K562 (cell line): ENCODE results near the gene ILK. TPM values are rescaled to one million over a fixed set of nuclear protein-coding genes. Genes with fewer than 3 reads are reported as not detected.

Source experiments
- ATAC-seq: fragments of 200-7000 bp; cut with Tn5 transposase; 3 replicates; pipeline ENCODE4 v1.9.1; 2020; ENCODE audit warnings: moderate library complexity
- BruUV-seq: library from RNA; stranded (reverse); fragments of 400-500 nt; replicated peaks from 2 replicates; lab custom pipeline; 2021; lab: Mats Ljungman, UMichigan
- CTCF ChIA-PET: fragments of 300-600 bp; formaldehyde crosslinking; extraction: SDS; loops from one replicate; lab custom pipeline; 2021; ENCODE audit warnings: low intra/inter-chr PET ratio; lab: Yijun Ruan, JAX
- POLR2A ChIA-PET: fragments of 300-600, 350-650 bp; sonication (Branson Sonifier 250); formaldehyde crosslinking; extraction: SDS; loops from one replicate; lab custom pipeline; 2021; ENCODE audit warnings: antibody characterized with exemption, inconsistent platforms; lab: Yijun Ruan, JAX
- DNase-seq, 4 experiments: peaks; one replicate each; pipeline versions ENCODE4 v3.0.0 to v3.0.0-alpha.2; 2011 to 2018; ENCODE audit warnings: low spot score in 3 of 4, mixed read lengths in 3 of 4; ENCODE audit errors: extremely low read depth in 1 of 4
- FAIRE-seq: peaks from 2 replicates; lab custom pipeline; 2011; peaks lifted over from hg19 to GRCh38; lab: Jason Lieb, UNC
- H2AFZ ChIP-seq: 2 replicates; pipeline ENCODE4 v1.6.0; 2011; ENCODE audit warnings: low read depth, low read length, control low read depth, inconsistent platforms
- H3K27ac ChIP-seq: fragments of 200-600 bp; 3 replicates; pipeline ENCODE4 v1.8.0; 2011; ENCODE audit warnings: low read depth, mild to moderate bottlenecking, control low read depth, inconsistent platforms, low read length, moderate library complexity, mixed read lengths; ENCODE audit errors: extremely low read depth
- H3K27me3 ChIP-seq, 2 experiments: fragments of 300-600 bp in 1 of 2; 2 replicates in 1 of 2; 3 replicates in 1 of 2; pipeline versions ENCODE4 v1.6.0 to v1.8.0; 2011; ENCODE audit warnings: inconsistent platforms in 2 of 2, low read length in 2 of 2, mild to moderate bottlenecking in 1 of 2, mixed read lengths in 1 of 2, moderate library complexity in 1 of 2; ENCODE audit not compliant: control insufficient read depth in 2 of 2, insufficient read depth in 2 of 2
- H3K36me3 ChIP-seq: fragments of 300-600 bp; 3 replicates; pipeline ENCODE4 v1.8.0; 2011; ENCODE audit warnings: mild to moderate bottlenecking, low read length, inconsistent platforms; ENCODE audit not compliant: control insufficient read depth, insufficient read depth
- H3K4me1 ChIP-seq, 2 experiments: fragments of 200-600 bp in 1 of 2; replicated peaks in 1 of 2; 2 replicates in 1 of 2; 3 replicates in 1 of 2; pipeline versions ENCODE4 v1.5.1 to v1.8.0; 2011; ENCODE audit warnings: inconsistent platforms in 2 of 2, low read length in 2 of 2, mild to moderate bottlenecking in 1 of 2, mixed read lengths in 1 of 2, moderate library complexity in 1 of 2; ENCODE audit not compliant: control insufficient read depth in 2 of 2, insufficient read depth in 2 of 2
- H3K4me2 ChIP-seq: 2 replicates; pipeline ENCODE4 v1.6.1; 2011; ENCODE audit warnings: low read length, control low read depth, inconsistent platforms, mixed read lengths; ENCODE audit not compliant: insufficient read depth
- H3K4me3 ChIP-seq: fragments of 200-600 bp; sonication (generic), shearing (Covaris generic); 2 replicates; pipeline ENCODE4 v1.5.1; 2016; ENCODE audit warnings: control low read depth, inconsistent platforms
- H3K79me2 ChIP-seq: fragments of 200-600 bp; 3 replicates; pipeline ENCODE4 v1.8.0; 2011; ENCODE audit warnings: low read length, inconsistent platforms; ENCODE audit not compliant: control insufficient read depth, insufficient read depth
- H3K9ac ChIP-seq, 2 experiments: 2 replicates each; pipeline versions ENCODE4 v1.6.0 to v1.6.1; 2011; ENCODE audit warnings: low read depth in 2 of 2, low read length in 2 of 2, control low read depth in 1 of 2, inconsistent platforms in 1 of 2, mild to moderate bottlenecking in 1 of 2, mixed read lengths in 1 of 2; ENCODE audit not compliant: insufficient read depth in 1 of 2
- H3K9me1 ChIP-seq: one replicate; pipeline ENCODE4 v1.6.0; 2011; ENCODE audit warnings: inconsistent platforms, mild to moderate bottlenecking, low read length, moderate library complexity; ENCODE audit not compliant: control insufficient read depth, insufficient read depth
- H3K9me3 ChIP-seq: replicated peaks from 2 replicates; pipeline ENCODE4 v1.5.1; 2011; ENCODE audit warnings: low read depth, low read length, inconsistent platforms; ENCODE audit not compliant: control insufficient read depth, insufficient read depth
- H4K20me1 ChIP-seq: replicated peaks from 2 replicates; pipeline ENCODE4 v1.6.1; 2011; ENCODE audit warnings: low read length, inconsistent platforms, mixed read lengths; ENCODE audit not compliant: control insufficient read depth, insufficient read depth
- BRF2 ChIP-seq: IDR thresholded peaks from 3 replicates; pipeline ENCODE4 v1.6.1; 2011; ENCODE audit warnings: borderline replicate concordance, mild to moderate bottlenecking; ENCODE audit not compliant: insufficient read length, insufficient read depth
- CC2D1A ChIP-seq: fragments of 450-650 bp; IDR thresholded peaks from 2 replicates; pipeline ENCODE4 v1.6.1; 2017; ENCODE audit warnings: mild to moderate bottlenecking
- DACH1 ChIP-seq: fragments of 450-650 bp; IDR thresholded peaks from 2 replicates; pipeline ENCODE4 v1.6.1; 2018; ENCODE audit not compliant: partially characterized antibody
- HNRNPL ChIP-seq: fragments of 200-400 bp; formaldehyde crosslinking; IDR thresholded peaks from 2 replicates; pipeline ENCODE4 v1.6.1; 2017; ENCODE audit warnings: low read depth, mild to moderate bottlenecking, low read length
- MTF1 ChIP-seq: fragments of 250-450 bp; sonication (Bioruptor Pico); IDR thresholded peaks from 2 replicates; pipeline ENCODE4 v1.9.0; 2021; ENCODE audit warnings: moderate library complexity, mild to moderate bottlenecking, inconsistent platforms, borderline replicate concordance
- PML ChIP-seq: IDR thresholded peaks from 2 replicates; pipeline ENCODE4 v1.6.1; 2012; ENCODE audit warnings: low read length, inconsistent platforms
- SPI1 ChIP-seq: IDR thresholded peaks from 2 replicates; pipeline ENCODE4 v1.6.1; 2011; ENCODE audit warnings: low read depth, low read length, control low read depth, borderline replicate concordance
- TCF3 ChIP-seq: sonication (generic); formaldehyde crosslinking; IDR thresholded peaks from 2 replicates; pipeline ENCODE4 v1.4.0; 2020; ENCODE audit warnings: mild to moderate bottlenecking, missing genetic modification reagents
- ZSCAN32 ChIP-seq: fragments of 450-650 bp; formaldehyde crosslinking; IDR thresholded peaks from 2 replicates; pipeline ENCODE4 v1.4.0; 2020; ENCODE audit warnings: mild to moderate bottlenecking, moderate library complexity
- WGBS: fragments of 100-300 bp; shearing (Covaris generic); methylation state at CpG from one replicate; pipeline ENCODE4 v1.1.6; 2016; ENCODE audit warnings: low coverage, mixed read lengths; ENCODE audit not compliant: insufficient coverage; ENCODE audit errors: missing lambda C conversion rate; 5-methylcytosine and 5-hydroxymethylcytosine counted together
- in situ Hi-C: fragments of 300-500 bp; cut with MboI; formaldehyde crosslinking; loops from 4 replicates; pipeline ENCODE4 v1.15.0; 2018; ENCODE audit warnings: inconsistent platforms, mixed read lengths
- intact Hi-C: fragments of 100-400 bp; cut with micrococcal nuclease; formaldehyde crosslinking; loops from 2 replicates; pipeline ENCODE4 v1.14.2; 2022
- polyA plus RNA-seq, 8 experiments: library from polyadenylated mRNA; depleted of rRNA in 4 of 8; stranded (reverse) in 5 of 8; unstranded in 3 of 8; fragments of >200 nt; fragmentation: Nextera tagmentation in 2 of 8; fragmentation: Illumina TruSeq in 1 of 8; extraction: Ambion mirVana in 2 of 8; extraction: Trizol in 1 of 8; gene quantifications; 2 replicates each; pipeline versions ENCODE4 v1.2.1 to v1.2.3, GENCODE V29; 2011 to 2014; ENCODE audit warnings: inconsistent platforms in 1 of 8, missing spikeins in 1 of 8
- total RNA-seq, 7 experiments: library from RNA; depleted of rRNA in 6 of 7; stranded (reverse); fragments of >200 nt in 6 of 7; fragmentation: Illumina TruSeq in 2 of 7; extraction: Trizol in 2 of 7; gene quantifications; 2 replicates each; pipeline versions ENCODE4 v1.2.1 to v1.2.3, GENCODE V29; 2011 to 2021; ENCODE audit warnings: low replicate concordance in 1 of 7

ILK gene
- total and polyA plus RNA-seq, 9 of the 15 experiments (the other 6 are each of a cell fraction or from before 2014, with no cell fraction given) = 43.3 to 95.9 (median 58.9) TPM

- no peak for TF ChIP-seq PML
- no peak for TF ChIP-seq BRF2
- no peak for TF ChIP-seq SPI1
- TF ChIP-seq DACH1 = no peak
- TF ChIP-seq ZSCAN32 (CRISPR knock-in tag) = no peak
- TF ChIP-seq MTF1 (CRISPR knock-in tag) = no peak
- TF ChIP-seq CC2D1A = no peak
These were observed 23.6 kb downstream of the ILK start (continued) for GRCh38 chr11:6626971-6627761.

DNA sequence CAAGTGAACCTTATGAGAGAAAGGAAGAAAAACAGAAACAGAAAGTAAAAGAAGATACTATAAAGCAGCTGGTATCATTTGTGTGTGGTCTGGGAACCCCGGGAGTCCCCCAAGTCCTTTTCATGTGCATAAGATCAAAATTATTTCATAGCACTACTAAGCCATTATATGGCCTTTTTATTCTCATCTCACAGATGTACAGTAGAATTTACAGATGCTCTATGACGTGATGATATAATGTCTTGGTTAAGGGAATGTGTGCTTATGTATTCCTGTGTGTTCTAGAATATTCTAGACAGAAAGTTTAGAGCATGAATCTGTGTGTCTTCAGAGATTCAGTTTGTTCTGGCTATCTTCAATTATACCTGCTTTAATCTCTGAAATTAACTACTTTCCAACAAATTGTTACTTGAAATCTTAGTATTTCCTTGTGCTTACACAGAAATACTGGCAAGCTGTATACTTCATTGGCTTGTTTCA lies 24.2 kb downstream of the ILK start:
- POLR2A ChIA-PET = interaction anchor here (1.0 to 2.0 kb wide), 4 partner anchors 8 to 25 kb away, joined by 3 to 6 read pairs (median 4); partner anchors contain the start of gene TPP1
- no peak overlapping the region for H3K4me2 ChIP-seq

More for the DNA sequence above, 24.2 kb downstream of the ILK start:
- H3K4me3 ChIP-seq = no peak overlapping the region
- H3K4me1 ChIP-seq = peaks cover 0 to 31% of the 10 kb centered on the region in 2 experiments; a peak in 2 of 5 replicates
- DNase-seq (no peak), FAIRE-seq (no peak), ATAC-seq (no peak)
- no peak overlapping the region for H3K9ac ChIP-seq
- TF ChIP-seq HNRNPL (no peak), TCF3 (CRISPR knock-in tag) (no peak)
- H3K27ac ChIP-seq = no peak overlapping the region
- no TSS peak for BruUV-seq
- in situ Hi-C loops (no loop called here), intact Hi-C loops (no loop called here)
- no peaks in the 10 kb centered on the region for H3K9me1 ChIP-seq
- H3K36me3 ChIP-seq = no peaks in the 10 kb centered on the region
- H2AFZ ChIP-seq = no peak overlapping the region
- no peaks in the 10 kb centered on the region for H3K9me3 ChIP-seq
- H3K79me2 ChIP-seq = no peaks in the 10 kb centered on the region
- CTCF ChIA-PET = no interaction called here
- H3K27me3 ChIP-seq = peaks cover 3 to 37% of the 10 kb centered on the region in 2 experiments; a peak in 4 of 5 replicates
- WGBS = 14% methylated on average over 2 of the region's 2 CpGs
- no peaks in the 10 kb centered on the region for H4K20me1 ChIP-seq
